ENCODE results near the gene ITGB3. TPM values are rescaled to one million over a fixed set of nuclear protein-coding genes. Genes with fewer than 3 reads are reported as not detected.

ITGB3 gene
- polyA plus RNA-seq, 1 of the 3 experiments (the other 2 are of a cell fraction) = 4.6 TPM

DNA sequence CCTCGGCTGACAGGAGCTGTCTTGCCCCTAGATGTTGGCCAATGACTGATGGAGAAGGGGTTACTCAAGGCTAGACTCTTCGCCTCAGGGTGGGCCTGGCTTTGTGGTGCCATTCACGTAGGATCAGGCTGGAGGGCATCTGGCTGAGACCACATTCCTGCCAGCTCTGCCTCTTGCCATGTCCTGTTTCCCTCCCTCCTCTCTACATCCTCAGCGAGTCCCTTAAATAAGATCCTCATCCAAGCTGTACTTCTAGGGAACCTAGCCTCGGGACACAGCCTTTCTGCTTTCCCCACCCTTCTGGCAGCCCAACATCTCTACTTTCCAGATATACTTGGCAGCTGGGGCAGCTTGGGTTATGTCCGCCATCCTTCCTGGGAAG, 42.2 kb downstream of the ITGB3 start:
- WGBS (ENCODE audit: low lambda C conversion rate) = 74% methylated on average over 6 of the region's 6 CpGs
- H3K9ac ChIP-seq = no peak overlapping the region
- H4K20me1 ChIP-seq (ENCODE audit: insufficient read depth) = no peaks in the 10 kb centered on the region
- H3K4me3 ChIP-seq (ENCODE audit: low read depth in 2 of 2, low read length in 1 of 2) = no peak overlapping the region
- no peaks in the 10 kb centered on the region; a peak in 1 of 4 replicates for H3K4me1 ChIP-seq (ENCODE audit: control insufficient read depth in 1 of 2, insufficient read depth in 2 of 2, low read depth in 1 of 2, low read length in 1 of 2)
- DNase-seq = no peak
- H3F3A ChIP-seq (replicated peaks; ENCODE audit: insufficient read depth) = no peaks in the 10 kb centered on the region
- ChIA-PET POLR2A (no interaction called here), CTCF (interaction anchor here (0.8 to 1.8 kb wide), 6 partner anchors 9 to 66 kb away, joined by 3 to 5 read pairs (median 3); no protein-coding TSS in a partner anchor)
- H3K4me2 ChIP-seq = no peak overlapping the region
- H3K9me2 ChIP-seq = no peaks in the 10 kb centered on the region
- no peak overlapping the region for H3K27ac ChIP-seq (ENCODE audit: low read depth in 2 of 2, low read length in 1 of 2)
- H3K79me2 ChIP-seq (ENCODE audit: insufficient read depth) = no peaks in the 10 kb centered on the region
- TF ChIP-seq MEF2A (IDR thresholded peaks at IDR 0.05; ENCODE audit: borderline replicate concordance, low read depth) (no peak), RXRA (IDR thresholded peaks at IDR 0.05; ENCODE audit: borderline replicate concordance, low read depth) (no peak), GABPA (IDR thresholded peaks at IDR 0.05; ENCODE audit: low read depth) (no peak), TAF1 (IDR thresholded peaks at IDR 0.05; ENCODE audit: borderline replicate concordance, low read depth, low read length) (no peak), NFIC (IDR thresholded peaks at IDR 0.05; ENCODE audit: borderline replicate concordance) (no peak), RAD21 (IDR thresholded peaks at IDR 0.05; ENCODE audit: low read length) (no peak), CHD2 (IDR thresholded peaks at IDR 0.05; ENCODE audit: low read length, partially characterized antibody) (no peak), YY1 (IDR thresholded peaks at IDR 0.05; ENCODE audit: low read depth) (no peak), ELF1 (IDR thresholded peaks at IDR 0.05) (no peak), POLR2AphosphoS5 (IDR thresholded peaks at IDR 0.05; ENCODE audit: low read depth, low read length) (no peak), FOXJ3 (CRISPR knock-in tag; IDR thresholded peaks at IDR 0.05) (no peak), JUND (IDR thresholded peaks at IDR 0.05) (no peak), RCOR1 (IDR thresholded peaks at IDR 0.05; ENCODE audit: low read length) (no peak), FOSL2 (IDR thresholded peaks at IDR 0.05; ENCODE audit: borderline replicate concordance, low read depth) (no peak)
- TF ChIP-seq, protein P1, sequence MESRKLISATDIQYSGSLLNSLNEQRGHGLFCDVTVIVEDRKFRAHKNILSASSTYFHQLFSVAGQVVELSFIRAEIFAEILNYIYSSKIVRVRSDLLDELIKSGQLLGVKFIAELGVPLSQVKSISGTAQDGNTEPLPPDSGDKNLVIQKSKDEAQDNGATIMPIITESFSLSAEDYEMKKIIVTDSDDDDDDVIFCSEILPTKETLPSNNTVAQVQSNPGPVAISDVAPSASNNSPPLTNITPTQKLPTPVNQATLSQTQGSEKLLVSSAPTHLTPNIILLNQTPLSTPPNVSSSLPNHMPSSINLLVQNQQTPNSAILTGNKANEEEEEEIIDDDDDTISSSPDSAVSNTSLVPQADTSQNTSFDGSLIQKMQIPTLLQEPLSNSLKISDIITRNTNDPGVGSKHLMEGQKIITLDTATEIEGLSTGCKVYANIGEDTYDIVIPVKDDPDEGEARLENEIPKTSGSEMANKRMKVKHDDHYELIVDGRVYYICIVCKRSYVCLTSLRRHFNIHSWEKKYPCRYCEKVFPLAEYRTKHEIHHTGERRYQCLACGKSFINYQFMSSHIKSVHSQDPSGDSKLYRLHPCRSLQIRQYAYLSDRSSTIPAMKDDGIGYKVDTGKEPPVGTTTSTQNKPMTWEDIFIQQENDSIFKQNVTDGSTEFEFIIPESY (IDR thresholded peaks at IDR 0.05; ENCODE audit: borderline replicate concordance, low read depth) = no peak
- TF ChIP-seq, protein P2, sequence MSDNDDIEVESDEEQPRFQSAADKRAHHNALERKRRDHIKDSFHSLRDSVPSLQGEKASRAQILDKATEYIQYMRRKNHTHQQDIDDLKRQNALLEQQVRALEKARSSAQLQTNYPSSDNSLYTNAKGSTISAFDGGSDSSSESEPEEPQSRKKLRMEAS (IDR thresholded peaks at IDR 0.05; ENCODE audit: low read depth) = no peak
- H3K27me3 ChIP-seq (ENCODE audit: insufficient read depth) = no peaks in the 10 kb centered on the region
- H3K36me3 ChIP-seq (replicated peaks in 1 of 2; ENCODE audit: control insufficient read depth in 1 of 2, insufficient read depth in 2 of 2, low read length in 1 of 2) = peaks cover 0 to 7% of the 10 kb centered on the region in 2 experiments
- no peaks in the 10 kb centered on the region for H3K9me3 ChIP-seq
- no peak overlapping the region for H2AFZ ChIP-seq (ENCODE audit: low read depth)

DNA sequence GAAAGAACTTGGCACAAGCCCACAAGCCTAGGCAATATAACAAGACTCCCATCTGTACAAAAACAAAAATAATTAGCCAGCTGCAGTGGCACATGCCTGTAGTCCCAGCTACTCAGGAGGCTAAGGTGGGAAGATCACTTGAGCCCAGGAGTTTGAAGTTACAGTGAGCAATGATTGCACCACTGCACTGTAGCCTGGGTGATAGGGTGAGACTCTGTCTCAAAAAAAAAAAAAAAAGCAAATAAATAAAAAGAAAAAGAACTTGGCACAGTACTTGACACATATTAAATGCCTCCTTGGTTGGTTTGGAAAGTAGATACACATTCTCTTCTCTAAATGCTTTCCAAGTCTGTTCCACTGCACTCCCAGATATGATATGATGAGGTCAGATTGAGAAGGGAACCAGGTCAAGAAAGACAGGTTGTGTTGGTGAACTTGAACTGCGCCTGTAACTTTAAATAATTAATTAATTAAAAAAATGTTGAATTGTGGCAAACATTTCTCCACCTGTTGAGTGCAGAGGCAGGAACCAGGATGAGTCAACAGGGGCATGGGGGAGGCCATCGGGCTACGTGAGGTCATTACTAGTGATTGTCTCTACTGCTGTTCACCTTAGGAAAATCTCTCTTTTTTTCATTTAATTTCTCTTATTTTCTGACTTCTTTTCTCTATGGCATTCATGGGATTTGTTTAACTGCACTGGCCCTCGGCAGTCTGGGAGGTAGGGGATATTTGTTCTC, 44.2 kb downstream of the ITGB3 start:
- Histone ChIP-seq H3K27me3 (ENCODE audit: insufficient read depth) (no peaks in the 10 kb centered on the region), H3K9me2 (no peaks in the 10 kb centered on the region), H3K9ac (no peak overlapping the region), H3K9me3 (peaks cover 5% of the 10 kb centered on the region; the same call in 1 of the 2 replicates), H3F3A (replicated peaks; ENCODE audit: insufficient read depth) (no peaks in the 10 kb centered on the region), H2AFZ (ENCODE audit: low read depth) (no peak overlapping the region), H3K36me3 (replicated peaks in 1 of 2; ENCODE audit: control insufficient read depth in 1 of 2, insufficient read depth in 2 of 2, low read length in 1 of 2) (peaks cover 0 to 11% of the 10 kb centered on the region in 2 experiments), H3K4me1 (ENCODE audit: control insufficient read depth in 1 of 2, insufficient read depth in 2 of 2, low read depth in 1 of 2, low read length in 1 of 2) (no peaks in the 10 kb centered on the region; a peak in 1 of 4 replicates), H3K4me3 (ENCODE audit: low read depth in 2 of 2, low read length in 1 of 2) (no peak overlapping the region), H3K27ac (ENCODE audit: low read depth in 2 of 2, low read length in 1 of 2) (no peak overlapping the region), H3K4me2 (no peak overlapping the region), H4K20me1 (ENCODE audit: insufficient read depth) (no peaks in the 10 kb centered on the region), H3K79me2 (ENCODE audit: insufficient read depth) (no peaks in the 10 kb centered on the region)
- TF ChIP-seq RXRA (IDR thresholded peaks at IDR 0.05; ENCODE audit: borderline replicate concordance, low read depth) (0 out of 2 replicates have a peak, but pooled peaks have one; percentile 7), FOXM1 (IDR thresholded peaks at IDR 0.05; ENCODE audit: low read depth) (no peak), RAD21 (IDR thresholded peaks at IDR 0.05; ENCODE audit: low read length) (no peak), RCOR1 (IDR thresholded peaks at IDR 0.05; ENCODE audit: low read length) (no peak)
- TF ChIP-seq, protein P2 (IDR thresholded peaks at IDR 0.05; ENCODE audit: low read depth) = no peak
- ChIA-PET POLR2A (no interaction called here), CTCF (interaction anchor here (1.8 to 4.8 kb wide), 2 partner anchors 18 to 68 kb away, joined by 4 to 39 read pairs; no protein-coding TSS in a partner anchor)
- DNase-seq = no peak
- 87% methylated on average over 4 of the region's 4 CpGs for WGBS (ENCODE audit: low lambda C conversion rate)
